PC-3 (cell line): ENCODE measurements around the gene CDHR5.

ENCODE experiments used
- CTCF ChIP-seq: fragments of 300-600 bp; sonication (generic); conservative IDR thresholded peaks from 2 replicates; pipeline ENCODE4 v1.5.1; 2017; ENCODE audit warnings: antibody characterized with exemption, low read depth, mild to moderate bottlenecking, low read length
- EZH2phosphoT487 ChIP-seq: fragments of 300-600 bp; sonication (generic); IDR thresholded peaks from 2 replicates; pipeline ENCODE4 v1.6.1; 2018; ENCODE audit warnings: mild to moderate bottlenecking, antibody characterized with exemption, low read length, borderline replicate concordance

GRCh38 chr11:639332-639955, 14.7 kb upstream of the CDHR5 start:
- TF ChIP-seq CTCF, result no peak
- TF ChIP-seq EZH2phosphoT487, result no peak
